WTC11 (cell line): ENCODE measurements around the gene PROM2. TPM values are rescaled to one million over a fixed set of nuclear protein-coding genes. Genes with fewer than 3 reads are reported as not detected.

Experiments used
- ATAC-seq: fragments of 200-7000 bp; cut with Tn5 transposase; 2 replicates; pipeline ENCODE4 v1.10.0; 2021; ENCODE audit warnings: mild to moderate bottlenecking, moderate library complexity
- CTCF ChIA-PET: fragments of 300-600 bp; sonication (Branson Sonifier 250); formaldehyde crosslinking; loops from one replicate; lab custom pipeline; 2021; ENCODE audit warnings: antibody characterized with exemption; lab: Charles Lee
- POLR2A ChIA-PET: fragments of 350-600 bp; sonication (Branson Sonifier 250); formaldehyde crosslinking; loops from one replicate; lab custom pipeline; 2021; ENCODE audit warnings: antibody characterized with exemption; lab: Charles Lee
- DNase-seq: peaks from one replicate; pipeline ENCODE4 v3.0.0; 2021; ENCODE audit warnings: low spot score
- H3K27ac Mint-ChIP-seq: 2 replicates; pipeline ENCODE4 v1.8.0; 2021; ENCODE audit warnings: mixed read lengths
- H3K27me3 Mint-ChIP-seq: 2 replicates; pipeline ENCODE4 v1.8.0; 2021; ENCODE audit warnings: low read depth, mild to moderate bottlenecking, moderate library complexity, mixed read lengths
- H3K36me3 Mint-ChIP-seq: 2 replicates; pipeline ENCODE4 v1.8.0; 2021; ENCODE audit warnings: mixed read lengths
- H3K4me1 Mint-ChIP-seq: 2 replicates; pipeline ENCODE4 v1.8.0; 2022; ENCODE audit warnings: mixed read lengths
- H3K4me3 Mint-ChIP-seq: 2 replicates; pipeline ENCODE4 v1.8.0; 2021; ENCODE audit warnings: mild to moderate bottlenecking, moderate library complexity, mixed read lengths
- H3K9me3 Mint-ChIP-seq: 2 replicates; pipeline ENCODE4 v1.8.0; 2021; ENCODE audit warnings: mixed read lengths
- ATF2 ChIP-seq: sonication (generic); formaldehyde crosslinking; IDR thresholded peaks from 2 replicates; pipeline ENCODE4 v1.8.1; 2022; ENCODE audit warnings: low read depth, missing genetic modification reagents, borderline replicate concordance
- CBFB ChIP-seq: sonication (generic); formaldehyde crosslinking; IDR thresholded peaks from 2 replicates; pipeline ENCODE4 v1.8.1; 2022; ENCODE audit warnings: mild to moderate bottlenecking, low read depth, missing genetic modification reagents
- CDX4 ChIP-seq: fragments of 250-450 bp; sonication (Bioruptor Pico); IDR thresholded peaks from 2 replicates; pipeline ENCODE4 v1.9.0; 2021; ENCODE audit warnings: moderate library complexity, mild to moderate bottlenecking, inconsistent platforms, borderline replicate concordance
- CREB1 ChIP-seq: sonication (generic); formaldehyde crosslinking; IDR thresholded peaks from 2 replicates; pipeline ENCODE4 v1.8.0; 2023; ENCODE audit warnings: mild to moderate bottlenecking, missing genetic modification reagents
- CTCF ChIP-seq: fragments of 200-600 bp; IDR thresholded peaks from 2 replicates; pipeline ENCODE4 v1.8.0; 2022; ENCODE audit warnings: antibody characterized with exemption
- ELF4 ChIP-seq: sonication (generic); formaldehyde crosslinking; IDR thresholded peaks from 2 replicates; pipeline ENCODE4 v1.8.1; 2022; ENCODE audit warnings: low read depth, mild to moderate bottlenecking, moderate library complexity, missing genetic modification reagents
- ERG ChIP-seq: fragments of 250-450 bp; sonication (Bioruptor Pico); IDR thresholded peaks from 2 replicates; pipeline ENCODE4 v1.8.0; 2021; ENCODE audit warnings: mild to moderate bottlenecking
- FOXP1 ChIP-seq: sonication (generic); formaldehyde crosslinking; IDR thresholded peaks from 2 replicates; pipeline ENCODE4 v1.8.0; 2022; ENCODE audit warnings: missing genetic modification reagents, mild to moderate bottlenecking, moderate library complexity, borderline replicate concordance
- IRF1 ChIP-seq: sonication (generic); formaldehyde crosslinking; IDR thresholded peaks from 2 replicates; pipeline ENCODE4 v1.8.0; 2023; ENCODE audit warnings: missing genetic modification reagents
- MYBL2 ChIP-seq: sonication (generic); formaldehyde crosslinking; IDR thresholded peaks from 2 replicates; pipeline ENCODE4 v1.8.1; 2023; ENCODE audit warnings: mild to moderate bottlenecking, moderate library complexity, missing genetic modification reagents
- NR1H2 ChIP-seq: sonication (generic); formaldehyde crosslinking; IDR thresholded peaks from 2 replicates; pipeline ENCODE4 v1.9.0; 2021; ENCODE audit warnings: mild to moderate bottlenecking, moderate library complexity, missing genetic modification reagents
- NR2C2 ChIP-seq: sonication (generic); formaldehyde crosslinking; IDR thresholded peaks from 2 replicates; pipeline ENCODE4 v1.8.0; 2022; ENCODE audit warnings: mild to moderate bottlenecking, missing genetic modification reagents
- PRDM15 ChIP-seq: sonication (generic); formaldehyde crosslinking; IDR thresholded peaks from 2 replicates; pipeline ENCODE4 v1.8.0; 2022; ENCODE audit warnings: missing genetic modification reagents
- RORB ChIP-seq: fragments of 250-450 bp; sonication (Bioruptor Pico); IDR thresholded peaks from 2 replicates; pipeline ENCODE4 v1.9.0; 2021; ENCODE audit warnings: mild to moderate bottlenecking
- ZBTB21 ChIP-seq: sonication (generic); formaldehyde crosslinking; IDR thresholded peaks from 2 replicates; pipeline ENCODE4 v1.8.1; 2023; ENCODE audit warnings: mild to moderate bottlenecking, missing genetic modification reagents, borderline replicate concordance
- ZNF121 ChIP-seq: sonication (generic); formaldehyde crosslinking; IDR thresholded peaks from 2 replicates; pipeline ENCODE4 v1.8.0; 2023; ENCODE audit warnings: missing genetic modification reagents
- ZNF416 ChIP-seq: fragments of 250-450 bp; sonication (Bioruptor Pico); IDR thresholded peaks from 2 replicates; pipeline ENCODE4 v1.9.0; 2021; ENCODE audit warnings: mild to moderate bottlenecking, inconsistent platforms
- total RNA-seq: library from RNA; stranded (reverse); gene quantifications from 3 replicates; pipeline ENCODE4 v1.2.3, GENCODE V29; 2021

PROM2 gene
- total RNA-seq, 1 experiment from 2014 or later, result 8.3 TPM

GRCh38 chr2:95264624-95265023 is 9.6 kb upstream of the PROM2 start (continued):
- no peak for TF ChIP-seq MYBL2 (CRISPR knock-in tag)

GRCh38 chr2:95265182-95265581 is 9.1 kb upstream of the PROM2 start:
- no peak for DNase-seq
- Mint-ChIP-seq H3K4me3 (no peak overlapping the region), H3K36me3 (no peaks in the 10 kb centered on the region), H3K27me3 (no peaks in the 10 kb centered on the region), H3K4me1 (peaks cover 13% of the 10 kb centered on the region), H3K27ac (no peak overlapping the region), H3K9me3 (no peaks in the 10 kb centered on the region)
- CTCF ChIA-PET, result interaction anchor here (2.7 kb wide), 1 partner anchor 34 kb away, joined by 7 read pairs; no protein-coding TSS in a partner anchor
- POLR2A ChIA-PET, result no interaction called here
- no peak for ATAC-seq
- TF ChIP-seq ATF2 (CRISPR knock-in tag) (no peak), IRF1 (no peak), ERG (CRISPR knock-in tag) (no peak), PRDM15 (CRISPR knock-in tag) (no peak), CREB1 (CRISPR knock-in tag) (no peak), ELF4 (CRISPR knock-in tag) (no peak), CBFB (CRISPR knock-in tag) (no peak), CDX4 (CRISPR knock-in tag) (no peak)

GRCh38 chr2:95266781-95267430 is 7.3 kb upstream of the PROM2 start:
- ATAC-seq (no peak), DNase-seq (peak; percentile 2)
- Mint-ChIP-seq H3K4me3 (no peak overlapping the region), H3K36me3 (no peaks in the 10 kb centered on the region), H3K27me3 (no peaks in the 10 kb centered on the region), H3K4me1 (peaks cover 1% of the 10 kb centered on the region), H3K9me3 (no peaks in the 10 kb centered on the region), H3K27ac (no peak overlapping the region)
- TF ChIP-seq ZNF416 (CRISPR knock-in tag) (no peak), ZNF121 (CRISPR knock-in tag) (no peak), CTCF (no peak), NR1H2 (CRISPR knock-in tag) (no peak), ZBTB21 (CRISPR knock-in tag) (no peak), FOXP1 (CRISPR knock-in tag) (no peak), NR2C2 (CRISPR knock-in tag) (no peak), RORB (CRISPR knock-in tag) (no peak)
- ChIA-PET CTCF (interaction anchor here (1.0 to 2.7 kb wide), 3 partner anchors 11 to 48 kb away, joined by 5 to 8 read pairs (median 7); no protein-coding TSS in a partner anchor), POLR2A (no interaction called here)
